NCI-H510A treated with DMSO at 0.1 percent for 48 hours (cell line): ENCODE data around the gene CCDC188.

ENCODE experiments used
- DNase-seq: peaks from one replicate; lab custom pipeline; 2025; lab: John Stamatoyannopoulos, UW

Gene CCDC188

DNA sequence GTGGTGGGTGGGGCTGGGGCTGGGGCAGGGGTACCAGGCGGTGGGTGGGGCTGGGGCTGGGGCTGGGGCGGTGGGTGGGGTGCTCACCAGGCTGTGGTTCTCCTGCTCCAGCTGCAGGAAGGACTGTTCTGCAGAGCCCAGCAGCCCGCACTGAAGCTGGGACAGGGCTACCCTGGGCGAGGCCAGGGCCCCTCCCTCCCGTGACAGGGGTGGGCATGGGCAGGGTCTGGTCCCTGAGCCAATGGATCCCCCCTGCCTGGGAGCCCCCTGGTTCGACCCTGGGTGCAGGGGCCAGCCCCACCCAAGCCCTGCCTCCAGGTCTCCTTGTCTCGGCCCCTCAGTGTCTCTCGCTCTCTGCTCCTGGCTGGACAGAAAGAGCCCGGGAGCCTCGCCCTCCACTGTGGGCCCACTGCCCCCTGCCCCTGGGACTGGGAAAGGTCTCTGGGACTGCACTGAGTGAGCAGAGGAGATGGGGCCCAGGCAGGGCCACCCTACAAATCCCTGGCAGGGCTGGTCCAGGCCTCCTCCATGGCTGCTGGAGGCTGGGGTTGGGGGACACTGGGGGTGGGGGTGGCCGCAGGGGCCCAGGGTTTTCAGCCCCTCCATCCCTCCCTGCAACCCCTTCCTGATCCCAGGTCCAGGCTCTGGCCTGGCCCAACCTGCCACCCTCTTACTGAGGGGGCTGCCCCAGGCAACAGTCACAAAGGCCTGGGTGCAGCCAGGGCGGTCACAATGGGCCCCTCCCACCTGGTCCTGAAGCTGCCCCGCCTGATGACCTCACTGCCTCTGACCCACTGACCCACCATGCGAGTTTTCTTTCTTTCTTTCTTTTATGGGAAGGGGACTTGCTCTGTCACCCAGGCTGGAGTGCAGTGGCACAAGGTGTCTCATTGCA lies at the start of gene CCDC188:
Gene CCDC188 (minus strand): TSS at position 675 of the 895 bp plus-strand sequence. CDS start 69 bp downstream, at position 606.
- DNase-seq = no peak

DNA sequence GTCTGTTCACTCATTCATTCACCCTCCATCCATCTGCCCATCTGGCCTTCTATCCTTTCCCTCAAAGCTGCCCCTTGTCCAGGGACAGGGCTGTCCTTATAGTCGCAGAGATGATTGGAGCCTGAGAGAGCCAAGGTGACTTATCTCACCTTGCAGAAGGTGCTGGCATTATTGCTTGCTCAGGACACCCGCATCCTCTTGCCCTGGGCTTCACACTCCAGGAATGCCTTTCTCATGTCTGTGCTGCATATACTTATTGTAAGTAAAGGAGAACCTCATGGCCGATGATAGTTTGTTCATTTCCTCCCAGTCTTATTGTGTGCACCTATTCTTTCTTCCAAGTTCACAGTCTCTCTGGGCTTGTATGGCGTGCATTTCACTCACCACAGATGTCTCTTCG lies 49.1 kb upstream of the CCDC188 start:
- no peak for DNase-seq

DNA sequence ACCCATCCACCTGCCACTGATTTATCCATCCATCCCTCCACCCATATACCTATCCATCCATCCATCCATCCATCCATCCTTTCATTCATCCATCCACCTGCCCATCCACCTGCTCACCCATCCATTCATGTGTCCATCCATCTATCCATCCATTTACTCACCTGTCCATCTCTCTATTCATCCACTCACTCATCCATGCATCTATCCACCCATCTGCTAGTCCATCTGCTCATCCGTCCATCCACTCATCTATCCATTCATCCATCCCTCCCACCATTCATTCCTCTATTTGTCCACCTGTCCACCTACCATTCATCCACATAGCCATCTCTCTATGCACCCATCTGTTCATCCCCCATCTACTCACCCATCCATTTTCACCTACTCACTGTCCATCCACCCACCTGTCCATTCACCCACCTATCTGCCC lies 48.6 kb upstream of the CCDC188 start:
- DNase-seq = no peak

DNA sequence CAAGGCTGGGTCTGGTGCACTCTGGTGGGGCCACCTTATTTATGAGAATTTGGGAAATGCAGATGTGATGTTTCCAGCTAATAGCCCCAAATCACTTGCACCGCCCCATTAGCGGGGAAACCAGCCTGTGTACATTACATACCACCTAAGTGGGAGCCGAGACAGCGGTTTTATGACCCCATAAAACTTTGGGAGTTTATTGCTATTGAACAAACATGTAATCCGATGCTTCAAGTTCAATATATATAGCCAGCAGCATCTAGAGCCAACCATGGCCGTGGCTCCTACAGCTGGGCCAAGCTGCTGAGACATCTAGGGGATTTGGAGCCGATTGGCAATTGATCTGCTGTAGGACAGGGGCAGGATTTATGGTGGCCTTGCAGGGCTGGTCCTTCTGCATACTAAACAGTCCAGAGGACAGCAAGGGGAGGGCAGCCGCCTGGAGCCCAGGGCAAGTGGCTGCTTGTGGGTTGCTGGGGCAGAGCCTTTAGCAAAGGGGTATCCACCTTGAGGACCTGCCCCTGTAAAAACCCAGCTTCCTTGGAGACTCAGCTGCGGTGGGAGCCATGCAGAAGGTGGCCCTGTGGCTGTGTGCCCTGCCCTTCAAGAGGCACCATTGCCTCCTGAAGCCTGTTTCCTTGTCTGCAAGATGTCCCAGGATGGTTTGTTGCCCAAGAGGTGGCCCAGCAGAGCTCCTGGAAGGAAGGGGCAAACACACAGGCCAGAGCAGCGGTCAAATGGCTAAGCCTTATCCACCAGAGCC lies 47.9 kb upstream of the CCDC188 start:
- DNase-seq = peak; percentile 23

DNA sequence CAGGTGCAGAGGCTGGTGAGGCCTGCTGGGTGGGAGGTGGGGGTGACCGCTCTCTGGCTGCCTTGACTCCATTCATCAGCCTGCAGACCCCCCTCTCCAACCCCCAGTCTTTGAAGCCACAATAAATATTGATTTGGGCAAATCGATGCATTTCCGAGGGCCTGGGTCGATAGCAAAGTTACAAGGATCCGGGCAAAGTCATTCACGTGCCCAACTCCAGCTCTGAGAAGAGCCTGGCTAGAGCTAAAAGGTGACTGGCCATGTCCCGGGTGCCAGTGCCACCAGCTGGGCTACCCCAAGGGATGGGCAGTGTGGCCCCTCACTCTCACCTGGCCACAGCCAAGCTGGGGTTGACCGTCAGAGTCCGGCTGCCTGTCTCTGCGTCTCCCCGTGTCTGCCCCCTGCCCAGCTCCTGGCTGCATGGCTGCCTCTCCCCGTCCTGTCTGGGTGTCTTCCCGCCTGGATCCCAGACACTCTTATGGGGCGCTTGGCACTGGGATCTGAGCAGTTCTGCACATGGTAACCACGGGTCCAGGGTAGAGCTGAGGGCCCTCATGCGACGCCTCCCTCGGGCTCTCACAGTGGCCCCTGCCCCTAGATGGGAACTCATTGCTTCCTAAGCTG lies 46.7 kb upstream of the CCDC188 start:
- DNase-seq = no peak

DNA sequence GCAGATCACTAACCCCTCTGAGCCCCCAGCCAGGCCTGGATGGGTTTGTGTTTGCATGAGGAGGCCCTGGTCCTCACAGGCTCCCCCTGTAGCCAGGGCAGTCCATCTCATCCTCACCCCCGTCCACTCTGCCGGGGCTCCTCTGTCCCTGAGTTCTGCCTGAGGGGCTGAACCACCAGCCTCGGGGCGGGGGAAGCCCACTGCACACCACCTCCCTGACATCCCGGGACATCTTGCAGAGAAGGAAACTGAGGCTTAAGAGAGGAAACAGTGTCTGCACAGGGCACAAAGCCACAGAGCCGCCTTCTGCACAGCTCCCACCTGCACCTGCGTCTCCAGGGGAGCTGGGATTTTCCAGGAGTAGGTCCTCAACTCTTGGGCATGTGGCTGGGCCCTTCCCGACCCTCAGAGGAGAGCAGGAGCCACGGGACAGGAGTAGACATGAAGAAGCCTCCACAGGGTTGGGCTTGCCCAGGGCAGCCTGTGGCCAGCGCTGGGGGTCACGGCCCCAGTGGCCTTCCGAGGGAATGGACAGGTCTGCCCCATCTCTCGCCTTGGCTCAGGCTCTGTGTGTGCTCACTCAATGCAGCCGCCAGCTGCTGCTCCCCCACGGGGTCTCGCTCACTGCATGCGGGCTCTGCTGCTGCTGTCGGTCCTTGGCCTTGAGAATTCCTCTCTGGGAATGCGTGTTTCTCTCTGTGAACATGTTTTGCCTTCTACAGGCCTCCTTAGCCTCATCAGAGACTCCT lies 45.4 kb upstream of the CCDC188 start:
- no peak for DNase-seq

DNA sequence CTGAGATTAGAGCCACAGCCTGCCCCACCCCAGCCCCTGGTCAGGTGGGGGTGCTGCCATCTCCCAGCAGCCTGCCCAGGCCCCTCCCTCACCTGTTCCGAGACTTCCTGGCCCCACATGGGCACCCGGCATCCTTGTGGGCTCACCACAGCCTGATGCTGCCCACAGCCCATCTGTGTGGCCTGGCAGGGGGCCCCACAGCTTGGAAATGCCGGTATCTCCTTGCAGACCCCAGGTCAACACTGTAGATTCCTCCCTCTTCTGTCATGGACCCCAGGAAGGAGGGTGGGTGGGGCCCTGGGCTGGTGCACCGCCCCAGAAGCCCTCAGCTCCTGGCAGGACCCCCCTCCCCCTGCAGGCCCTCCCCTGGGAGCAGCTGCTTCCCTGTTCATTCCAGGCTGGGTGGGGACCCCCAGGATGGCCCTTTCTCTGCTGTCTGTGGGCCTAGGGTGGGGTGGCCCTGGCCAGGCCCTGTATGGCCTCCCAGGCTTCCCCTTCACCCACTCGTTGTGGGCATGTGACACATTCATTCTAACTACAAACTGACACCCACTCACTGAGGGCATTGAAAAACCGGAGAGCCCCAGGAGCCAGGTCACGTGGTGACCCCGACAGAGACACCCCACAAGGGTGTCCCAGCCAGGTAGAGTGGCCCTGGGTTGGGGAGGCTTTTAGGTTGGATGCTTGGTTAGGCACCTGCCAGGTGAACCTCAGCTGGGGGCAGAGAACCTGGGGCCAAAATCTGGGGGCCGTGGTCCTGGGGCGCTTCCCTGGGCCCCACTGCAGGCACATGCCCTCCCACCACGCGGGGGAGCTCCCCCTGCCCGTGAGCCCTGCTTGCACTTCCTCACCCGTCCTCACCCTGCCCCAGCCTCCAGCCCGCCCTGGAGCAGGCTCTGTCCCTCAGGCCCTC lies 44.1 kb upstream of the CCDC188 start:
- DNase-seq = no peak

DNA sequence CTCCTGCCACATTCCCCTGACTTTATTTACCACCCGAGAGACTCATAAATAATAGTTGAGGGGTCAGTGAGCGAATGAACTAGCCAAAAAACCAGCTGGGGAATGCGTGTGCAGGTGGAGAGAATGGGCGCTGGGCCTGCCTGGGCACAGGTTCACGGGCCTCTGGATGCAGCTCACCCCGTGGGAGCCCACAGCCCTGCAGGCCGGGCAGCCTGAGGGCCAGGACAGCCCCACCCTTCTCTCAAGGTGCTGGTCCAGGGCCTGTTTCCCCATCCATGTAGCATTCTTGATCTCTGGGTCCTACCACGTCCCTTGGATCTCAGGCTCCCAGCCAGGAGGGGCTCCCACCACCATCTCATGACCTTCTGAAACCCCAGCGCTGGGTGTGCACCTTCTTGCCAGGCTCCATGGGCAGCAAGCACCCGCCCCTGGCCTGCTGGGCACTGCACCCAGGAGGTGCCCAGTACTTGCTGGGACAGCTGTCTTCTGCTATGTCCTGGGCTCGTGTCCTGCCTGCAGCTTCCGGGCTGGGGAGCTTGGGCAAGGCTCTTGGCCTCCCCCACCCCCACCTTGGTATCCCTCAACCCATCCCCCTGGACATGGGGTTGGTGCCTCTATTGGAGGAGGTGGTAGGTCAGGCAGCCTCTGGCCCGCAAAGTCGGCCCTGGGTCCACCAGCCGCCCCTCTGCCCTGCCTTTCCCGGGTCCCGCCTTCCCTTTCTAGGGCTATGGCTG lies 43.1 kb upstream of the CCDC188 start:
- DNase-seq = no peak

DNA sequence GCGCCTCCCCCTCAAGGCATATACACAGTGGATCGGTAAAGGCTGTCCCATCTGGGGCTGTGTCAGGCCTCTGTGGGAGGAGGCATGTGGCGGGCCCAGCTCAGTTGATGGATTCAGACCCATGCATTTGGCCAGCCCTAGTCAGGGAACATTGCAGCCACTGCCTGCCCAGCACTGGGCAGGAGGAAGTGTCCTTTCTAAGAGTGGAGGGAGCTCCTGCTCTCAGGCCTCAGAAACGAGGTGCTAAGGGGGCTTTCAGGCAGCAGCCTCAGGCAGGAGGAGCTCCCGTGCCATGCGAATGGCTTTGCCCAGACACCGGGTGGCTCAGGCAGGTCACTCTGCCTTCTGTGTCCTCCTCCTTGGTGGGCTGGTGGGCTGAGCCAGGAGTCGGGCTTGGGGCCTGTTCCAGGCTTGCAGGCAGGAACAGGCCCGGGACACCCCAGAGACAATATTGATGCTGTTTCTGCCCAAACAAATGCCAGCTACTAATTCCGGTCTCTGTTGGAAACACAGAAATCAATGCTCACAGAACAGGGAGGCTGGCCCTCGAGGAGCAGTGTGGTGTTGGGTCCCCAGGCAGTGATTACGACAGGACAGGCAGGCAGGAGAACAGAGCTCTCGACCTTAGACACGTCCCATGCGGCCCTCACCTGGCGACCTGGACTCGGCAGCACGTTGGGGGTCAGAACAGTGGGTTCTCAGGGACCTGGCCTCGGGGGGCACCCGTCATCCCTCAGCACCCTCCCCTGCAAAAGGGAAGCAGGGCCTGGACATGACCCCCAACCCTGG lies 42.3 kb upstream of the CCDC188 start:
- no peak for DNase-seq

DNA sequence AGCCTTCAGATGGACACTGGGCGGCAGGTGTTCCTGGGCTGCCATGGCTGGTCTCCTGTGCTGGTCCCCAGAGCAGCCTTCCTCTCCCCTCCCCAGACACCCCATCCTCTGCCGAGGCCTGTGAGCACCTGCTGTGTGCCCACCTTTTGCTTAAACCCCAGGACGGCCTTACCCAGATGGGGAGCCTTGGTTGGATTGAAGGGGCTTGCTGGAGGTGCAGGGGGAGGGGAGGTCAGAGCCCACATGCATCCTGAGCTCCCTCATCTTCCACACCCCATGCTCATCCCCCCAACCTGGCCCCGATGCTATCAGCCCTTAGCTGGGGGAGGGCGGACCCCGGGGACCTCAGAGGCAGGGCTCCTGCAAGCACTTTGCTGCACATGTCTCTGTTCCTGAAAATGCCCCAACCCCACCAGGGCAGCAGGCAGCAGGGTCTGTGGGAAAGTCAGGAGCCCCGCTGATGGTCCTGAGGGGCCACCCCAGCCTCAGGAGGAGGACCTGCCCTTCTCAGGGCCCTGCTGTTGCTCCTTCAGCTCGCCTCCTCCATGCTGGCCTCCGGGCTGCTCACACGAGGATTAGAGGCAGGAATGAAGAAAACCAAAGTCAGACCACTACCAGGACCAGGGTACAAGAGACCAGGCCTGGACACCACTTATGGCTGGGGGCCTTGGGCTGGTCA lies 41.6 kb upstream of the CCDC188 start:
- no peak for DNase-seq

DNA sequence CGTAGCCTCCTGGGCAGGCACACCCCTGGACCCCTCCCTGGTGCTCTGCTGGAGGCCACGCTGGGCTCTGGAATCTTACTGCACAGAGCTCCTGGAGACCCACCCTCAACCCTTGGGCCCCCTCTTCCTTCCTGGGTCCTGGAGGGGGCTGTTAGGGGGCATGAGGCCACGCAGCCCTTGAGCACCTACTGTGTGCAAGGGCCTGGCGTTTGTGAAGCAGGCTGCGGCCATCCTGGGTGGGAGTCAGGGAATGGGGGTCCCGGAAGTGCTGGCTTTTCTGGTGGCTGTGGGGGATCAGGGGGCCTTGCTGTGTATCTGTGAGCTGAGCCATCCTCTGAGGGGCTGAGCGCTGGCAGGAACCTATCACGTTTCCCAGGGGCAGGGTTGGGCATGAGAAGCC lies 40.9 kb upstream of the CCDC188 start:
- DNase-seq = no peak

DNA sequence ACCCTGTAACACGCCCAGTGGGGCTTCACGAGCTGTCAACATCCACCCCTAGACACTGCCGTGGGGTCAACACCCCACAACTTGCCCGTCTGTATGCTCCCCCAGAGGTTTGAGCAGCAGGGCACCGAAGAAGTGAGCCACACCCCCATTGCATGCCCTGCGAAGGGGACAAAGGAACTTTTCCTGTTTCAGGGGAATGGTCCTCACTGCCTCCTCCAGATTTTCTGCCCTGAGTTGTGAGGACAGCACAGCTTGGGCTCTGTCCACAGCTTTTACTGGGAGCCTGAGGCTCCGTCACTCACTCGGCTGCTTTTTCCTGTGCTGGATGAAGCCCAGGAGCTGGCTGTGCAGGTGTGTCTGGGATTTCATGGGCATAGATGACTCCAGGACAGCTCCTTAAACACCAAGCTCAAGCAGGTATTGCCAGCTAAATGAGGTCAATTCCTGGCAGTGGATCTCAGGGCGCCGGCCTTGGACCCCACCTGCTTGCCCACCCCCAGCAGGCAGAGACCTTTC lies 40.2 kb upstream of the CCDC188 start:
- no peak for DNase-seq

DNA sequence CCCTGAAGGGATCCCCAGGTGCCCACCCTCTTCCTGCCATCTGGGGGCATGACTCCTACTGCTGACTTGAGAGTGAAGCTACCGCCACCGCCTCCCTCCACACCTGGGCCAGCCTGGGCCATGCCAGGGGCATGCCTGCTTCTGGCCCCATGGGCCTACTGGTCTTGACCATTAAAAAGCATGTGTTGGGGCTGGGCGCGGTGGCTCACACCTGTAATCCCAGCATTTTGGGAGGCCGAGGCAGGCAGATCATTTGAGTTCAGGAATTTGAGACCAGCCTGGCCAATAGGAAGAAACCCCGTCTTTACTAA lies 37.7 kb upstream of the CCDC188 start:
- no peak for DNase-seq

DNA sequence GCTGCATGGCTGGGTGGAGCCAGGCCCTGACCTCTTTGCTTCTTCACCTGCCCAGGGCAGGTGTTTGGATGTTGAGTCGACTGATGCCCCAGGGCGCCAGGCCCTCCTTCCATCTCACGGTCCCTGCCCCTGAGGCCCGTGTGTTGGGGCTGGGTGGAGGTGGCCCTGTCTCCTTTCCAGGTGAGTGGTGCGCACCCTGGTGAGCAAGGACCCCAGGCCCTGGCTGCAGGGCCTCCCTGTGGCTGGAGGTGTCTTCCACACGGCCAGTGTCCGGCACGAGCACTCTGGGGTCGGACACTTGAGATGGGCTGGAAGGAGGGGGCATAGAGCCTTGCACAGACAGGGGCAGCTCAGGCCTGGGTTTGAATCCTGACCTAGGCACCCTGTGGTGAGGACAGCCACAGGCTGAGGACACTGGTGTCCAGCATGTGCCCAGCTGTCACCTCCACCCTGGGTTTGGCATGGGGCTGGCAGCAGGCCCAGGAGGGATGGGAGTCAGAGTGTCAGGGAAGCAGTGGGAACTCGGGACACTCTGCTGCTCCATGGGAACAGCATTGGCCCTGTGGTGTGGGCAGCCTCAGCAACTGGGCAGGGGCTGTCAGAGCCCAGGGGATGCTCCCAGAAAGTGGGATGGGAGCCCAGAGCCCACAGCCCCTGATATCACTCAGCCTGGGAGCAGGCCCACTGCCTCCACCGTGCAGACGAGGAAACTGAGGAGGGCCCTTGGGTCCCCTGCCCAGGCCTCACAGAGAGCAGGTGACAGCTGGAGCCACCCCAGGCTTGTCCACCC lies 37.1 kb upstream of the CCDC188 start:
- no peak for DNase-seq

DNA sequence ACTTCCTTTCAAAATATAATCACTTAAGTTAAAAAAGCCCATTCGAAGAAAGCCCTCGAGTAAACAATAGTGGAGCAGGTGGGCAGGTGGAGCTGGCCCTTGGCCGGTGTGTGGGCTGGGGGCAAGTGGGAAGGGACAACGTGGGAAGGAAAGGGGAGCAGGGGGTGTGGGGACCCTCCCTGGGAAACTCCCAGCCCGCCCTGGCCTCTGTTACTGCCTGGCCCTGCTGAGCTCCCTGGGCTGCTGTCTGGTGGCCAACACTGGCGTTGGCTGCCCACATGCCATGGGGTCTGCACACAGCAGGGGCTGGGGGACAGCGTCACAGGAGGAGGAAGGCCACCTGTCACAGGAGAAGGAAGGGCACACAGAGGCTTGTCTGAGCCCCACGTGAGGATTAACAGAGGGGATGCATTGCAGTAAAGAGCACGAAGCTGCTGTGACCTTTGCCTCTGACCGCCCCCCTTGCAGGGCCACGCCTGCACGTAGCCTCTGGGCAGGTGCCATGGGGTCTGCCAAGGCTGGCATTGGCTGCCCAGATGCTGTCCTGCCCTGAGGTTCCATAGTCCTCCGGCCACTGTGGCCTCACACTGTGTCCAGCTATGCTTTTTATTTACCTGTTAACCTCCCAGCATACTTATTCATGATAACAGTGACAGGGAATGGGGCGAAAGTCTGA lies 36.2 kb upstream of the CCDC188 start:
- no peak for DNase-seq

DNA sequence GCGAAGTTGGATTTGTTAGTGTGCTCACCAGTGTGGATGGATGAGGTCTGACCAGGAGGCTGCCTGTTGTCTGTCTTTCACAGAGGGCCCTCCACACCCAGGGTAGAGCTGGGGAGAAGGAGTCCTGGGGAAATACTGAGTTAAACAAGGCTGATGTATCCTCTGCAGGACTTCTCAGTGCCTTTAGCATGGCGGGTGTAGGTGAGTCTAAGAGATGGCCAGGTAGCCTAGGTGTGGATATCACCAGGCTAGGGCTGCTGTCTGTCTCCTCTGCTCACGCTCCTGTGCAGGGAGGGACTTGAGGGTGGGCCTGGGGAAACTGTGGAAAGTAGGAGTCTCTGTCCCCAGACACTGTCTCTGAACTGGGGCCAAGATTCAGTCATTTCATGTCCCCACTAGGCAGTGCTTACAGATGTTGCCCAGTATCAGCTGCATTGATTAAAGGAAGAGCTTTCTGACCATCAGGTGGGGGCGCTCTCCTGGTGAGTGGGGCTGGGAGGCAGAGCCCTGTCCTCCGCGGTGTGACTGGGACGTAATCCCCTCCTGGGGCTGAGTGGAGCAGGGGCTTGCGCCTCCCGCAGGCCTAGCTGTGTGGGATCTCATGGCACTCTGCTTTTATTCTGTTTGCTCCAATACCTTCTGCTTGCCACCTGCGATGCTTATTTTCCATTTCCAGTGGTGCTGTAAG lies 35.5 kb upstream of the CCDC188 start:
- no peak for DNase-seq

DNA sequence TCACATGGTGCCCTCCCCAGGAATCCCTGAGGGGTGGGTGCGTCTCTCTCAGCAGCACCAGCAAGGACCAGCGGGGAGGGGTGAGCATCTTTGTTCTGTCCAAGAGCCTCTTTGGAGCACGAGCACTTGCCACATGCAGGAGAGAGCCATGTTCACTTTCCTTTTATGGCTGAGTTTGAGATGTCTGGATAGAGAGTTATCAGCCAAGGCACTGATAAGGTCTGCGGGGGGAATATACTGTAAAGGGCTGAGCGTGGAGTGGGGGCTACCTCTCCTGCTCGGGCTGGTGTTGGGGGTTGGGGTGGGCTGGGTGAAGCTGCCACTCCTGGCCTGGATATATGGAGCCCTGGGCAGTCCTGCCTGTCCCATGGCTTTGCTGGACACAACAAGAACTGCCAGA lies 34.9 kb upstream of the CCDC188 start:
- no peak for DNase-seq
